Measurements from ENCODE around the gene ASCL2. TPM values are rescaled to one million over a fixed set of nuclear protein-coding genes. Genes with fewer than 3 reads are reported as not detected.

Gene ASCL2
- total RNA-seq, 3 donors from 2014 or later = 0.96 to 4.8 (median 3.3) TPM

GRCh38 chr11:2307501-2308331 lies 37.3 kb upstream of the ASCL2 start:
- peak overlapping the region in 1 of 2 donors; percentile 86 for H3K27ac ChIP-seq

GRCh38 chr11:2306877-2307500 lies 36.6 kb upstream of the ASCL2 start:
- intact Hi-C loops (cut with DNase I; ENCODE audit: low total_unique reads) = loop anchor here (1.0 kb wide), 1 partner anchor 17 kb away; no protein-coding TSS in a partner anchor
- peaks cover 0 to 11% of the 10 kb centered on the region in 2 donors for H3K4me1 ChIP-seq
- peak overlapping the region; percentile 29 to 86 for H3K27ac ChIP-seq
- TF ChIP-seq POLR2A (IDR thresholded peaks at IDR 0.05) = no peak
- no peak for TF ChIP-seq CTCF (IDR thresholded peaks at IDR 0.05)
- TF ChIP-seq POLR2AphosphoS5 (IDR thresholded peaks at IDR 0.05) = no peak
- H3K27me3 ChIP-seq = no peaks in the 10 kb centered on the region
- H3K9me3 ChIP-seq = no peaks in the 10 kb centered on the region
- no peaks in the 10 kb centered on the region for H3K36me3 ChIP-seq
- H3K4me3 ChIP-seq = no peak overlapping the region
- peak in 1 of 2 donors; percentile 47 for DNase-seq (ENCODE audit: low spot score in 2 of 2)

More at GRCh38 chr11:2307501-2308331, 37.3 kb upstream of the ASCL2 start:
- H3K36me3 ChIP-seq = no peaks in the 10 kb centered on the region
- H3K27me3 ChIP-seq = no peaks in the 10 kb centered on the region
- TF ChIP-seq CTCF (IDR thresholded peaks at IDR 0.05) = no peak
- TF ChIP-seq POLR2AphosphoS5 (IDR thresholded peaks at IDR 0.05) = no peak
- TF ChIP-seq POLR2A (IDR thresholded peaks at IDR 0.05) = no peak
- intact Hi-C loops (cut with DNase I; ENCODE audit: low total_unique reads) = loop anchor here (1.0 kb wide), 1 partner anchor 17 kb away; no protein-coding TSS in a partner anchor
- H3K4me1 ChIP-seq = peaks cover 0 to 11% of the 10 kb centered on the region in 2 donors
- H3K9me3 ChIP-seq = no peaks in the 10 kb centered on the region
- H3K4me3 ChIP-seq = no peak overlapping the region
- DNase-seq (ENCODE audit: low spot score in 2 of 2) = peak in 1 of 2 donors; percentile 28

GRCh38 chr11:2306452-2306823 lies 36.0 kb upstream of the ASCL2 start:
- H3K4me1 ChIP-seq = peaks cover 0 to 11% of the 10 kb centered on the region in 2 donors
- DNase-seq (ENCODE audit: low spot score in 2 of 2) = peak in 1 of 2 donors; percentile 54
- H3K4me3 ChIP-seq = peak overlapping the region in 1 of 3 donors; percentile 44
- H3K27ac ChIP-seq = peak overlapping the region; percentile 75 to 86
- H3K9me3 ChIP-seq = no peaks in the 10 kb centered on the region
- no peak for TF ChIP-seq POLR2A (IDR thresholded peaks at IDR 0.05)
- TF ChIP-seq CTCF (IDR thresholded peaks at IDR 0.05) = no peak
- TF ChIP-seq POLR2AphosphoS5 (IDR thresholded peaks at IDR 0.05) = peak in 1 of 3 donors; percentile 89
- intact Hi-C loops (cut with DNase I; ENCODE audit: low total_unique reads) = no loop called here
- H3K36me3 ChIP-seq = no peaks in the 10 kb centered on the region
- no peaks in the 10 kb centered on the region for H3K27me3 ChIP-seq

- no peaks in the 10 kb centered on the region for H3K27me3 ChIP-seq
- TF ChIP-seq CTCF (IDR thresholded peaks at IDR 0.05) (no peak), POLR2A (IDR thresholded peaks at IDR 0.05) (no peak)
- H3K27ac ChIP-seq = peak overlapping the region; percentile 75 to 86
- no peaks in the 10 kb centered on the region for H3K9me3 ChIP-seq
- H3K4me3 ChIP-seq = peak overlapping the region in 1 of 3 donors; percentile 44
- intact Hi-C loops (cut with DNase I; ENCODE audit: low total_unique reads) = no loop called here
- no peaks in the 10 kb centered on the region for H3K36me3 ChIP-seq
- peaks cover 0 to 11% of the 10 kb centered on the region in 2 donors for H3K4me1 ChIP-seq
- DNase-seq (ENCODE audit: low spot score in 2 of 2) = peak in 1 of 2 donors; percentile 37
These were observed 35.5 kb upstream of the ASCL2 start for GRCh38 chr11:2305788-2306451.
